Measurements from ENCODE around the gene PLXNA1. TPM values are rescaled to one million over a fixed set of nuclear protein-coding genes. Genes with fewer than 3 reads are reported as not detected.
A peak's percentile ranks its signal among the peaks of the same experiment; 100 is the strongest.

The PLXNA1 gene
- polyA plus RNA-seq, 6 donors from 2014 or later = 0.08 to 0.76 (median 0.28) TPM; not detected in 1

- H3K27ac Mint-ChIP-seq = no peak overlapping the region
- peaks cover 0 to 6% of the 10 kb centered on the region in 2 donors for H3K36me3 Mint-ChIP-seq
- peaks cover 3 to 14% (median 6%) of the 10 kb centered on the region in 3 donors for H3K4me1 Mint-ChIP-seq
- ATAC-seq (ENCODE audit: low read depth in 2 of 2) = no peak
- no peak for DNase-seq
- peak overlapping the region in 1 of 8 donors; percentile 26 for H3K4me3 Mint-ChIP-seq
- H3K27me3 Mint-ChIP-seq = no peaks in the 10 kb centered on the region
- no peaks in the 10 kb centered on the region for H3K9me3 Mint-ChIP-seq
These were observed 34.9 kb downstream of the PLXNA1 start for GRCh38 chr3:127017781-127018180.

- H3K4me1 Mint-ChIP-seq = peaks cover 3 to 14% (median 6%) of the 10 kb centered on the region in 3 donors
- H3K4me3 Mint-ChIP-seq = no peak overlapping the region
These were observed 35.5 kb downstream of the PLXNA1 start for GRCh38 chr3:127018306-127018828.

GRCh38 chr3:127019449-127019848 lies 36.5 kb downstream of the PLXNA1 start:
- H3K4me3 Mint-ChIP-seq = no peak overlapping the region
- H3K27me3 Mint-ChIP-seq = no peaks in the 10 kb centered on the region
- H3K36me3 Mint-ChIP-seq = peaks cover 0 to 6% of the 10 kb centered on the region in 2 donors
- peaks cover 3 to 14% (median 6%) of the 10 kb centered on the region in 3 donors for H3K4me1 Mint-ChIP-seq
- H3K9me3 Mint-ChIP-seq = no peaks in the 10 kb centered on the region
- no peak overlapping the region for H3K27ac Mint-ChIP-seq
- ATAC-seq (ENCODE audit: low read depth in 2 of 2) (no peak), DNase-seq (no peak)

More at GRCh38 chr3:127018306-127018828, 35.5 kb downstream of the PLXNA1 start:
- H3K36me3 Mint-ChIP-seq = peaks cover 0 to 6% of the 10 kb centered on the region in 2 donors
- no peaks in the 10 kb centered on the region for H3K27me3 Mint-ChIP-seq
- no peaks in the 10 kb centered on the region for H3K9me3 Mint-ChIP-seq
- no peak overlapping the region for H3K27ac Mint-ChIP-seq
- no peak for DNase-seq
- no peak for ATAC-seq (ENCODE audit: low read depth in 2 of 2)

- H3K27ac Mint-ChIP-seq = no peak overlapping the region
- peaks cover 0 to 4% (median 4%) of the 10 kb centered on the region in 3 donors for H3K4me1 Mint-ChIP-seq
- no peak overlapping the region for H3K4me3 Mint-ChIP-seq
These were observed 37.6 kb downstream of the PLXNA1 start for GRCh38 chr3:127020543-127020942.

GRCh38 chr3:127022849-127023248 lies 39.9 kb downstream of the PLXNA1 start:
- Mint-ChIP-seq H3K9me3 (no peaks in the 10 kb centered on the region), H3K4me1 (peaks cover 0 to 4% (median 0%) of the 10 kb centered on the region in 3 donors), H3K27ac (no peak overlapping the region), H3K36me3 (no peaks in the 10 kb centered on the region), H3K4me3 (no peak overlapping the region), H3K27me3 (no peaks in the 10 kb centered on the region)
- DNase-seq = no peak
- no peak for ATAC-seq (ENCODE audit: low read depth in 2 of 2)

More at GRCh38 chr3:127020543-127020942, 37.6 kb downstream of the PLXNA1 start:
- ATAC-seq (ENCODE audit: low read depth in 2 of 2) (no peak), DNase-seq (no peak)
- Mint-ChIP-seq H3K27me3 (no peaks in the 10 kb centered on the region), H3K36me3 (peaks cover 0 to 6% of the 10 kb centered on the region in 2 donors), H3K9me3 (no peaks in the 10 kb centered on the region)

- ATAC-seq (ENCODE audit: low read depth in 2 of 2) (no peak), DNase-seq (no peak)
- no peak overlapping the region for H3K27ac Mint-ChIP-seq
- H3K4me1 Mint-ChIP-seq = peaks cover 0 to 4% (median 0%) of the 10 kb centered on the region in 3 donors
- H3K9me3 Mint-ChIP-seq = no peaks in the 10 kb centered on the region
- H3K4me3 Mint-ChIP-seq = no peak overlapping the region
- H3K27me3 Mint-ChIP-seq = no peaks in the 10 kb centered on the region
- no peaks in the 10 kb centered on the region for H3K36me3 Mint-ChIP-seq
These were observed 42.5 kb downstream of the PLXNA1 start for GRCh38 chr3:127025456-127025855.

- H3K4me1 Mint-ChIP-seq = peaks cover 0 to 4% (median 0%) of the 10 kb centered on the region in 3 donors
- no peaks in the 10 kb centered on the region for H3K9me3 Mint-ChIP-seq
- no peaks in the 10 kb centered on the region for H3K36me3 Mint-ChIP-seq
- ATAC-seq (ENCODE audit: low read depth in 2 of 2) (no peak), DNase-seq (no peak)
- no peak overlapping the region for H3K27ac Mint-ChIP-seq
- no peak overlapping the region for H3K4me3 Mint-ChIP-seq
- H3K27me3 Mint-ChIP-seq = no peaks in the 10 kb centered on the region
These were observed 43.1 kb downstream of the PLXNA1 start for GRCh38 chr3:127026036-127026435.

- no peak for DNase-seq
- H3K36me3 Mint-ChIP-seq = no peaks in the 10 kb centered on the region
- H3K27ac Mint-ChIP-seq = no peak overlapping the region
- no peak for ATAC-seq (ENCODE audit: low read depth in 2 of 2)
- no peaks in the 10 kb centered on the region for H3K27me3 Mint-ChIP-seq
- H3K9me3 Mint-ChIP-seq = no peaks in the 10 kb centered on the region
- H3K4me1 Mint-ChIP-seq = peaks cover 0 to 4% (median 0%) of the 10 kb centered on the region in 3 donors
- no peak overlapping the region for H3K4me3 Mint-ChIP-seq
These were observed 43.7 kb downstream of the PLXNA1 start for GRCh38 chr3:127026661-127027060.

- H3K4me1 Mint-ChIP-seq = peaks cover 0 to 4% (median 0%) of the 10 kb centered on the region in 3 donors
- H3K4me3 Mint-ChIP-seq = no peak overlapping the region
- H3K36me3 Mint-ChIP-seq = no peaks in the 10 kb centered on the region
- peak overlapping the region in 1 of 6 donors; percentile 44 for H3K27ac Mint-ChIP-seq
- ATAC-seq (ENCODE audit: low read depth in 2 of 2) = no peak
- no peak for DNase-seq
- no peaks in the 10 kb centered on the region for H3K27me3 Mint-ChIP-seq
- H3K9me3 Mint-ChIP-seq = no peaks in the 10 kb centered on the region
These were observed 44.3 kb downstream of the PLXNA1 start for GRCh38 chr3:127027061-127027735.

GRCh38 chr3:127027811-127028548 lies 45.1 kb downstream of the PLXNA1 start:
- no peaks in the 10 kb centered on the region for H3K27me3 Mint-ChIP-seq
- H3K4me1 Mint-ChIP-seq = peaks cover 0 to 4% (median 0%) of the 10 kb centered on the region in 3 donors
- ATAC-seq (ENCODE audit: low read depth in 2 of 2) (no peak), DNase-seq (no peak)
- H3K27ac Mint-ChIP-seq = no peak overlapping the region
- H3K4me3 Mint-ChIP-seq = no peak overlapping the region
- H3K9me3 Mint-ChIP-seq = no peaks in the 10 kb centered on the region
- no peaks in the 10 kb centered on the region for H3K36me3 Mint-ChIP-seq

- no peak for DNase-seq
- H3K27ac Mint-ChIP-seq = no peak overlapping the region
- ATAC-seq (ENCODE audit: low read depth in 2 of 2) = no peak
These were observed 46.1 kb downstream of the PLXNA1 start for GRCh38 chr3:127028781-127029657.

GRCh38 chr3:127029658-127030507 lies 47.0 kb downstream of the PLXNA1 start:
- Mint-ChIP-seq H3K4me3 (no peak overlapping the region), H3K4me1 (peaks cover 0 to 4% (median 0%) of the 10 kb centered on the region in 3 donors), H3K36me3 (no peaks in the 10 kb centered on the region), H3K27me3 (no peaks in the 10 kb centered on the region), H3K27ac (no peak overlapping the region), H3K9me3 (no peaks in the 10 kb centered on the region)
- no peak for ATAC-seq (ENCODE audit: low read depth in 2 of 2)
- DNase-seq = no peak

More at GRCh38 chr3:127028781-127029657, 46.1 kb downstream of the PLXNA1 start:
- Mint-ChIP-seq H3K27me3 (no peaks in the 10 kb centered on the region), H3K36me3 (no peaks in the 10 kb centered on the region), H3K4me1 (peaks cover 0 to 4% (median 0%) of the 10 kb centered on the region in 3 donors), H3K4me3 (no peak overlapping the region), H3K9me3 (no peaks in the 10 kb centered on the region)
